Measurements from ENCODE around the gene SEMA4F.

The SEMA4F gene

GRCh38 chr2:74708296-74708695 is 54.2 kb downstream of the SEMA4F start:
- no peak for DNase-seq

DNA sequence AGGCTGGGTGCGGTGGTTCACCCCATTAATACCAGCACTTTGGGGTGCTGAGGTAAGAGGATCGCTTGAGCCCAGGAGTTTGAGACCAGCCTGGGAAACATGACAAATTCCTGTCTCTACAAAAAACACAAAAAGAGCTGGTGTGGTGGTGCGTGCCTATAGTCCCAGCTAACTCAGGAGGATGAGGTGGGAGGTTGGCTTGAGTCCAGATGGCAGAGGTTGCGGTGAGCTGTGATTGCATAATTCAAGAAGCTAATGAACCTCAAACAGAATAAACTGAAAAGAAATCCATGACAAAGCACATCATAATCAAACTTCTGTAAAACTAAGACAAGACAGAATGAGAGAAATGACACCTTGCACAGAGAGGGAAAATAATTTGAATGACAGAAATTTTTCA is 54.8 kb downstream of the SEMA4F start:
- DNase-seq: no peak

DNA sequence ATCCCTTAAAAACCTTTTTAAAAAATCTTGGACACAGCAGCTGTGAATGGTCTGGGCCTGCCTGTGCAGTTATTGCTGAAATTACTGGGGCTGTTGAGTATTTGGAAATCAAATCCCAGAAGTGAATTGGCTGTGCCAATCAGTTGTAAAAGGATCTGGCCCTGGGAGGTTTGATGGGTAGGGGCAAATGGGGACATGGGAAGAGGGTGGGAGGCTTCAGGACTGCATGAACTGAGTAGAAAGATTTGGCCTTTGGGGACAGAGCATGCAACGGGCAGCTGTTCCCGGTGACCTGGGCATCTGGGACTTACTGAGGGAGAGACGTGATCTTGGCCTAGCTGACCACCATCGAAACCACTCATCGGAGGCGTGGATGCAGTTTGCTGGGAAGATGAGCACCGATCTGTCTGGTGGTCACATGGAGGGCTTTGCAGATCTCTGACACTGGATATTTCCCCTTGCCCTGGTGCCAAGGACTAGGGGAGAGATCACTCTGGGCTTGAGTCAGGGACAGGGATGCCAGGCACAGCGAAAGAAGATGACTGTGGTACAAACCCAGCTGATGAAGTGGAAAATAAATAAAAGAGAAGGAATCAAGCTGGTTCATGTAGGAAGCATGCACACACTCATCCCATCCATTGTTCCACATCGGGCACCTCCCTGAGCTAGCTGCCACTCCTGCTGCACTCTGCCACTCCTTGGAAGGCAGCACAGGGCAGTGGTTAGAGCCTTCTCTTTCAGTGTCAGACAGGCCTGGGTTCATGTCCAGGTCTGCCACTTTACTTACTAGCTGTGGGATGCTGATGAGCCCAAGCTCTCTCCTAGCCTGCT is 58.4 kb downstream of the SEMA4F start:
- DNase-seq: no peak

- no peak for DNase-seq
Measured at GRCh38 chr2:74714691-74715080, 60.6 kb downstream of the SEMA4F start.

GRCh38 chr2:74715081-74715791 is 61.2 kb downstream of the SEMA4F start:
- DNase-seq: peak; percentile 86

DNA sequence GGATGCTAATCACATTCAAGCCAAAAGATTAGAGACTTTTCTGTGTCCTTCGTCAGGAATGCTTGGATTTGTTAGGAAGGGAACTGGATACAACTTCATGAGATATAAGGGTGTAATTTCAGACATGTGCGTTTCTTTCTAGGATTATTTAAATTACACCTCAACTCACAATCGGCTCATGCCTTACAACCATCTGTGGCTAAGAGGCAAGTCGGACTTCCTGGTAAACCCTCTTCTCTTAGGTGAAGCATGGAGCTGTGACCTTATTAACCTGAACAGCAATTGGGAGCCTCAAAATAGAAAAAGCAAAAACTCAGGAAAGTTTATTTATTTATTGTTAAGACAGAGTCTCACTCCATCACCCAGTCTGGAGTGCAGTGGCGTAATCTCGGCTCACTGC is 61.8 kb downstream of the SEMA4F start:
- DNase-seq: no peak

DNA sequence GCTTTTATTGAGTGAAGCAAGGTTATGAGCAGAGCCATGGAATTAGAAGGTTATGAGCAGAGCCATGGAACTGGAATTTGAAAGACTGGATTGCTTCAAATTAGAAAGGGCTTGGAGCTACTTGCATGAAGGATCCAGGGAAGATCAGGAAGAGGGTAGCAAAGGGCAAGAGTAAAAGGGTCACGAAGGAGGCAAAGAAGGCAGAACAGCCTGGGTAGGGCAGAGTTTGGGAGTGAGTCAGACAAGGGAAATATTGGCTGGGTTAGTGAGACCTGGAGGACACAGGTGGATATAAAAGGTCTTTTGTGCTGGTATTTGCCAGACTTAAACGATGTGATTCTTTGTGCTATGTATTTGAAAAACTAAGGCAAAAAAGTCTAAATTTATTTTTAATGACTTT is 65.0 kb downstream of the SEMA4F start:
- no peak for DNase-seq

DNA sequence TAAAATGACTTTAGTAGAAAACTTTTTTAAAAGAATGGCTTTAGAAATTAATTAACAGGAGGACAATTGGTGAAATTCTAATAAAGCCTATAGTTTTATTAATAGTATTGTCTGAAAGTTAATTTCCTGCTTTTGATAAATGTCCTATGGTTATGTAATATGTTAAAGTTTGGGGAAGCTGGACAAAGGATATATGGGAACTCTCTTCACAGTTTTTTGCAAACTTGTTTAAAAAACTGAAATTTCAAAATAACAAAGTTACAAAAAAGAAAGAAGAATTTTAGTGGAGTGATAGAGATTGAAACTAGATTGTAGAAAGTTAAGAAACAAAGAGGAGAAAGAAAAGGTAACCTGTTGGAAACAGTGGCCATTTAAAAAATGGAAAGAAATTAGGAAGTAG is 67.3 kb downstream of the SEMA4F start:
- no peak for DNase-seq

DNA sequence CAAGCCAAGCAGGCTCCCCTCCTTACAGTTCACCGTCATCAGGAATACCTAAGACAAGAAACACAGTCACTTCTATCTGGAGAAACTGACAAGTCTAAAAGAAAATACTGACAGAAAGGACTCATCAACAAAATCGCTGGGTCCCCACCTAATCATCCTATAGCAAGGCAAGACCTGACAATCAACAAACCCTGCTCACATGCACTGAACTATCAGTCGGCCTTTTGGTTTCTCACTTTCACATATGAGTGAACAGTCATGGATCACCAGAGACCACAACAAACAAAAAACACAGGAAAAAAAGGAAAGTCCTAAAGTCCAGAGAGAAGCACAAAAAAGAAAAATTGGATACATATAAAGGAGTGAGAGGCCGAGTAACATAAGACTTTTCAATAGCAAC is 70.4 kb downstream of the SEMA4F start:
- DNase-seq: no peak

GRCh38 chr2:74725287-74725686 is 71.2 kb downstream of the SEMA4F start:
- no peak for DNase-seq

DNA sequence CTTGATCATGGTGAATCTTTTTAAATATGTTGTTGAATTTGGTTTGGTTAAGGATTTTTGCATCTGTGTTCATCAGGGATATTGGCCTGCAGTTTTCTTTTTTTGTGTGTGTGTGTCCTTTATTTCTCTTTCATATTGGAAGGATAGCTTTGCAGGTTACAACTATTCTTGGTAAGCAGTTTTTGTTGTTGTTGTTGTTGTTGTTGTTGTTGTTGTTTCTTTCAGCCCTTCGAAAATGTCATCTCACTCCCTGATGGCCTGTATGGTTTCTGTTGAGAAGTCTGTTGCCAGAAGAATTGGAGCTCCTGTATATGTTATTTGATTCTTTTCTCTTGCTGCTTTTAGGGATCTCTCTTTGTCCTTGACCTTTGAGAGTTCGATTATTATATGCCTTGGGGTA is 74.8 kb downstream of the SEMA4F start:
- DNase-seq: no peak

- DNase-seq: no peak
Measured at GRCh38 chr2:74730530-74730929, 76.5 kb downstream of the SEMA4F start.

All from activated CD4-positive, alpha-beta T cell treated with anti-CD3 and anti-CD28 coated beads, Interleukin-10, Interleukin-2, amounts not matched to agents 100 ng/mL and 50 ng/mL, durations not matched to agents 16 hours and 8 hours (primary cell).